ENCODE data around the gene GPR18.

GPR18 gene, protein sequence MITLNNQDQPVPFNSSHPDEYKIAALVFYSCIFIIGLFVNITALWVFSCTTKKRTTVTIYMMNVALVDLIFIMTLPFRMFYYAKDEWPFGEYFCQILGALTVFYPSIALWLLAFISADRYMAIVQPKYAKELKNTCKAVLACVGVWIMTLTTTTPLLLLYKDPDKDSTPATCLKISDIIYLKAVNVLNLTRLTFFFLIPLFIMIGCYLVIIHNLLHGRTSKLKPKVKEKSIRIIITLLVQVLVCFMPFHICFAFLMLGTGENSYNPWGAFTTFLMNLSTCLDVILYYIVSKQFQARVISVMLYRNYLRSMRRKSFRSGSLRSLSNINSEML

DNA sequence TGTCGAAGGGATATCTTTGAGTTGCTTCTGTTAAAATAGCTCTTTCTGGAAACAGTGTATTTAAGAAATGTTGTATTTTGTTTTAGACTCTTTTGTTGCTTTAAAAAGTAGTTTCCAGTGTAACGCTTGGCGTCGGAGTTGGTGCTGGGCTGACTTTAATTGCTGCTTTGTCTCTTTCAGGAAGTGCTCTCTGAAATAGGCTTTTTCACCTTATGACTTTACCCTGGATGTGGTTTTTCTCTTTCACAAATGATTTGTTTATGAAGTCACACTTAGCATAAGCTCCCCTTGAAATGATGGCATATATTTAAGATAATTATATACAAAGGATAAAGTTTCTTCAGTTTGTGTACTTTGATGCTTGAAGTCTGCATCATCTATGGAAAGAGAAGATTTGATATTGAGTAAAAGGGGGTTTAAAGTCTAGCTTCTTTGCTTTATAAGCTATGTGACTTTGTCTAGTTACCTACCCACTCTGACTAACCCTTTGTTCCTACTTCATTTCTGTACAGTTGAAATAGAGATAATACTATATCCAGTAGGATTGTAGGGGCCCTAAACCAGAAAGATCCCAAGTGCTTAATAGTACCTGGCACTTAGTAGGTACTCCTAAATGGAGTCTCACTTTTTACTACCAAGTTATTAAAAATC lies at the start of gene GPR18:
GPR18 (minus strand) TSS at position 170 of the 651 bp plus-strand sequence. CDS start 2,507 bp downstream, outside the sequence.
- DNase-seq (ENCODE audit: low read depth): no peak
- TF ChIP-seq, protein P1, sequence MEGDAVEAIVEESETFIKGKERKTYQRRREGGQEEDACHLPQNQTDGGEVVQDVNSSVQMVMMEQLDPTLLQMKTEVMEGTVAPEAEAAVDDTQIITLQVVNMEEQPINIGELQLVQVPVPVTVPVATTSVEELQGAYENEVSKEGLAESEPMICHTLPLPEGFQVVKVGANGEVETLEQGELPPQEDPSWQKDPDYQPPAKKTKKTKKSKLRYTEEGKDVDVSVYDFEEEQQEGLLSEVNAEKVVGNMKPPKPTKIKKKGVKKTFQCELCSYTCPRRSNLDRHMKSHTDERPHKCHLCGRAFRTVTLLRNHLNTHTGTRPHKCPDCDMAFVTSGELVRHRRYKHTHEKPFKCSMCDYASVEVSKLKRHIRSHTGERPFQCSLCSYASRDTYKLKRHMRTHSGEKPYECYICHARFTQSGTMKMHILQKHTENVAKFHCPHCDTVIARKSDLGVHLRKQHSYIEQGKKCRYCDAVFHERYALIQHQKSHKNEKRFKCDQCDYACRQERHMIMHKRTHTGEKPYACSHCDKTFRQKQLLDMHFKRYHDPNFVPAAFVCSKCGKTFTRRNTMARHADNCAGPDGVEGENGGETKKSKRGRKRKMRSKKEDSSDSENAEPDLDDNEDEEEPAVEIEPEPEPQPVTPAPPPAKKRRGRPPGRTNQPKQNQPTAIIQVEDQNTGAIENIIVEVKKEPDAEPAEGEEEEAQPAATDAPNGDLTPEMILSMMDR (conservative IDR thresholded peaks at IDR 0.05; ENCODE audit: low read depth, low read length): no peak
- H3K4me3 ChIP-seq (ENCODE audit: low read depth, low read length): no peak within 1 kb of the TSS

DNA sequence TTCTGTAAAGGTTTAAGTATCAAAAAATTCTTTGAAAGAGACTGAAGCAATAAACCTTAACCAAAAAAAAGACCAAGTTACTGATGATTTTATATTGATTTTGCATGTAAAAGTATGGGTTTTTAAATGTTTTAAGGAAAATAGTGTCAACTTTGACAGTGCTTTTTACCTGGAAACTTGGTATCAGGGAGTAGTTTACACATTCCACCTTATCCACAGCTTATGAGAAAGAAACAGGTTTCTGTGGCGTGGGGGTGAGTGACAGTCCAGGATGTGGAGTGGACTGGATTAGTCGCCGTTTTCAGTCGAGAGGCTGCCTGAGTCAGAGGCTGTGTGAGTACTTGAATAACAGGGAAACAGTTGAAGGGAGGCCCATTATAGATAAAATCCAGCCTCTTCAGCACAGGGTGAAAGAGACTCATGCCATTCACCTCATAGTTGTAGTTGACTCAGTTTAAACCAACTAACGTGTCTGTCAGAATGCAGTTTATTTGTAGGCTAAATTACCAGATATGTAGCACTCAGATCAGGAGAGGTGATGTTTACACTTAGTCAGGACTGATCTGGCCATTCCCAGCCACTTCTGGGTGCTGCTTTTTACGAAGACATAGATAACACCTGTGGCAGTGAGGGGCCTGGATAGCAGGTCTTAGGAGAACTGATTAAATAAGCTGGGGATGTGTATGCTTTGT lies 49.6 kb upstream of the GPR18 start:
- TF ChIP-seq, protein P1 (conservative IDR thresholded peaks at IDR 0.05; ENCODE audit: low read depth, low read length): no peak
- peak; percentile 75 for DNase-seq (ENCODE audit: low read depth)
- H3K4me3 ChIP-seq (ENCODE audit: low read depth, low read length): no peak overlapping the region

DNA sequence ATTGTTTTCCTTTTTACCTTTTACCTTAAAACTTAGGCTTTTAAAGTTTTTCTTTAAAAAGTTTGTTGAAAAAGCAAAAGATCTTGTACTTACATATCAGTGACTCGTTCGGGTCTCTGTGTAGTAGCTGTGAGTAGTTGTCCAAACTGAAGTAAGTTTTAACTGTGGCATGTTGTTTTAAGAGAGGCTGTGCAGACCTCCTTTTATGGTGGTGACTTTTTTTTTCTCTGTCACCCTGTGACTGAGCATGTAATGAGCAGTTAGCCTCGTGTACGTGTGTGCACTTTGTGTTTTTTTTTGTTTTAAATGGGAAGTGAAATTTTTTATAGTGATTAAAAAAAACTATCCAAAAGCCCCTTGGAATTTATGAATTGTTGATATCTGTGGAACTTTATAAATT lies 49.1 kb upstream of the GPR18 start, which contains the start of gene GPR183:
GPR183 (minus strand) TSS at position 153 of the 400 bp plus-strand sequence. CDS start 11,254 bp downstream, outside the sequence.
- TF ChIP-seq, protein P1 (conservative IDR thresholded peaks at IDR 0.05; ENCODE audit: low read depth, low read length): no peak
- DNase-seq (ENCODE audit: low read depth): no peak
- no peak within 1 kb of the TSS for H3K4me3 ChIP-seq (ENCODE audit: low read depth, low read length)

DNA sequence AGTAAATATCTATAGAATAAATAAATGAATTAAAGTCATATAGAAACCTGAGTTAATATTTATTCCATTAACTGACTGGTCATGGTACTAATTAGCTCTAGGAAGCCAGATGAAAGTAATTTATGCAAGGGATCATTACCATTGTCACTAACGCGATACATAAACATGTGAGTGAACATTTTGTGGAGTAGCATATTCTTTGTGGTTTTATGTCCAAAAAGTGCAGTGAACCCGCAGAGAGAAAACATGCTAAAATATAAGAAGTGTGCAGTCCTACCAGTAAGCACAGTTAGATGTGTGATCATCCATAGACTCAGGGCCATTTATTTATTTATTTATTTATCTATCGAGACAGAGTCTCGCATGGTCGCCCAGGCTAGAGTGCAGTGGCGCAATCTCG lies 47.4 kb upstream of the GPR18 start:
- no peak for DNase-seq (ENCODE audit: low read depth)
- no peak overlapping the region for H3K4me3 ChIP-seq (ENCODE audit: low read depth, low read length)
- TF ChIP-seq, protein P1 (conservative IDR thresholded peaks at IDR 0.05; ENCODE audit: low read depth, low read length): no peak

DNA sequence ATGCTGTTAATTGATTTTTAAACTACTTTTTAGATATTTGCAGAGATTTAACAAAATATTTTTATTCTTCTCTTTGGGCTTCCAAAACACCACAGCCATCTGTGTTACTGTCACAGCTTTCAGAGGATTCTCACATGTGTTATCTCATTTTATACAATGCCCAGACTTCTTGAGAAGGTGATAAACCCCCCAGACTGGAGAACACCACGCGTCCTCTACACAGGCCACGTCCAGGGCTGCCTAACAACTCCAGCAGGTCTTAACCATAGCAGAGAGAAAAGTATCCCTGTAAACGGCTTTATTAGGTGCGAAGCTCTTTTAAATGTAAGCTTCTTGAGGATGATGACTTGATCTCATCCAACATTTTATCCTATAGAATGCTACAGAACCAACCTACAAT lies 47.0 kb upstream of the GPR18 start:
- no peak for DNase-seq (ENCODE audit: low read depth)
- H3K4me3 ChIP-seq (ENCODE audit: low read depth, low read length): no peak overlapping the region
- TF ChIP-seq, protein P1 (conservative IDR thresholded peaks at IDR 0.05; ENCODE audit: low read depth, low read length): no peak

DNA sequence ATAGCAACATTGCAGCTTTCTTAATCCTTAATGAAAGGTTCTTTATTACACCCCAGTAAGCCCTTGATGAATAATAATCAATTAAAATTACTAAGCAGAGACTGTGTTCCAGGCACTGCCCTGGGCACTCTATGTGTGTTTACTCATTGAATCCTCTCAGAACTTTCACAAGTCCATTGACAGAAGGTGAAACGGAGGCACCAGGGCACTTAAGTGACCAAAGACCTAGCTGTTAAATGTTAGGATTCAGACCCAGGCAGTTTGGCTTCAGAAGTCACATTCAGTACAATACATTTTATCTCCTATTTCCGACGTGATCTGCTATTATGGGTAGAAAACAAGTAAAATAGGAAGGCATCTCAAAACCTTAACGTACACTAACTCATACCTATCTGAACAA lies 46.4 kb upstream of the GPR18 start:
- H3K4me3 ChIP-seq (ENCODE audit: low read depth, low read length): no peak overlapping the region
- TF ChIP-seq, protein P1 (conservative IDR thresholded peaks at IDR 0.05; ENCODE audit: low read depth, low read length): no peak
- no peak for DNase-seq (ENCODE audit: low read depth)
